Prostate gland (tissue), 2 donors: ENCODE measurements around the gene EXOC3L1. TPM values are rescaled to one million over a fixed set of nuclear protein-coding genes. Genes with fewer than 3 reads are reported as not detected.

ENCODE experiments used
- DNase-seq: peaks from one replicate; pipeline ENCODE4 v3.0.0-alpha.2; 2019; ENCODE audit warnings: low spot score
- H3K27ac ChIP-seq, 2 donors: fragments of 200-600 bp; sonication (generic); 2 replicates each; pipeline ENCODE4 v1.5.1; 2017 to 2019
- H3K27me3 ChIP-seq: fragments of 200-600 bp; sonication (generic); replicated peaks from 2 replicates; pipeline ENCODE4 v1.5.1; 2019; ENCODE audit not compliant: insufficient read depth
- H3K36me3 ChIP-seq, 2 donors: fragments of 200-600 bp; sonication (generic); 1 replicate in 1 of 2; 2 replicates in 1 of 2; pipeline versions ENCODE4 v1.5.1 to v1.8.1; 2017 to 2019
- H3K4me1 ChIP-seq: fragments of 200-600 bp; sonication (generic); replicated peaks from 2 replicates; pipeline ENCODE4 v1.5.1; 2019
- H3K4me3 ChIP-seq, 2 donors: fragments of 200-600 bp; sonication (generic); 2 replicates each; pipeline ENCODE4 v1.5.1; 2017 to 2019
- H3K9me3 ChIP-seq: fragments of 200-600 bp; sonication (generic); 2 replicates; pipeline ENCODE4 v1.5.1; 2017
- POLR2A ChIP-seq: fragments of 450-650 bp; IDR thresholded peaks from one replicate; pipeline ENCODE4 v1.6.1; 2016; ENCODE audit warnings: antibody characterized with exemption, mild to moderate bottlenecking
- POLR2AphosphoS5 ChIP-seq: sonication (generic); formaldehyde crosslinking; IDR thresholded peaks from one replicate; pipeline ENCODE4 v1.6.1; 2017; ENCODE audit warnings: antibody characterized with exemption
- WGBS: methylation state at CpG from one replicate; pipeline ENCODE4 v1.1.5; 2018; 5-methylcytosine and 5-hydroxymethylcytosine counted together
- intact Hi-C: fragments of 100-400 bp; cut with DNase I; formaldehyde crosslinking; loops from one replicate; pipeline ENCODE4 v1.14.2; 2022
- total RNA-seq, 2 donors: library from RNA; depleted of rRNA; stranded (reverse); fragments of >200 nt; gene quantifications; one replicate each; pipeline ENCODE4 v1.1.0, GENCODE V29; 2016
- TF ChIP-seq, protein P1 (sequence below), 4 experiments: fragments of 200-600 bp in 2 of 4; fragments of 450-650 bp in 2 of 4; sonication (generic) in 2 of 4; IDR thresholded peaks; 1 replicate in 3 of 4; 2 replicates in 1 of 4; pipeline ENCODE4 v1.5.1; 2016 to 2019; ENCODE audit warnings: antibody characterized with exemption in 4 of 4, mild to moderate bottlenecking in 2 of 4, moderate library complexity in 2 of 4

Gene EXOC3L1
- total RNA-seq, 2 donors from 2014 or later, result 1.1 to 8.2 TPM

DNA sequence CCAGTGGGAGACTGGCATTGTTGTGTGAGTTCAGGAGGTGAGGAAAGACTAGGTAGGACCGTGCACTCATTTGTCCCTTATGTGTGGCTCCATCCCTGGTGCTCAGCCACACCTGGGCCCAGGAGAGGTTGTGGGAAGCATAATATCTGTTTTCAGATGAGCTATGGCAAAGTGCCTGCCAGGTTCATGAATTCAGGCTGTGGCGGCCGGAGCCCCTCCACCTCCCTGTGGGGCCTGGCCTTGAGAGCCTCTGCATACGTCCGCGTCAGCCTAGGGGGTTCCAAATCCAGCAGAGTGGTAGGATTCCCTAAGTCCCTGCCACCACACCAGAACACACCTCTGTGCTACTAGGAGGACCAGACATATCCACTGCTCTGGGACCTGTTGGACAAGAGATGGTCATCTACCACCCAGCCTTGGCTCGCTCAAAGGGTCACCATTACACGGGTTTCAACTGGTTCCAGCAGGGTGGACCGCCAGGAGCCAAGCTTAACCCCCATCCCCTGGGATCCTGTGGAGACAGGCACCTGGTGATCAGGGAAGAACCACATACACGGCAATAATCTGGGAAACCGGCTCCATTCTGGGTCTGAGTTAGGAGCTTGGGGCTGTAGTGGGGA is 41.2 kb downstream of the EXOC3L1 start:
- intact Hi-C loops, result loop anchor here (5.0 kb wide), 1 partner anchor 36 kb away; no protein-coding TSS in a partner anchor
- H3K4me1 ChIP-seq, result no peaks in the 10 kb centered on the region
- H3K36me3 ChIP-seq, result peaks cover 0 to 9% of the 10 kb centered on the region in 2 donors
- no peaks in the 10 kb centered on the region for H3K9me3 ChIP-seq
- no peak overlapping the region for H3K4me3 ChIP-seq
- no peak for DNase-seq
- no peaks in the 10 kb centered on the region for H3K27me3 ChIP-seq
- no peak overlapping the region for H3K27ac ChIP-seq
- WGBS, result 80% methylated on average over 11 of the region's 11 CpGs
- TF ChIP-seq POLR2AphosphoS5 (no peak), POLR2A (no peak)
- TF ChIP-seq, protein P1, sequence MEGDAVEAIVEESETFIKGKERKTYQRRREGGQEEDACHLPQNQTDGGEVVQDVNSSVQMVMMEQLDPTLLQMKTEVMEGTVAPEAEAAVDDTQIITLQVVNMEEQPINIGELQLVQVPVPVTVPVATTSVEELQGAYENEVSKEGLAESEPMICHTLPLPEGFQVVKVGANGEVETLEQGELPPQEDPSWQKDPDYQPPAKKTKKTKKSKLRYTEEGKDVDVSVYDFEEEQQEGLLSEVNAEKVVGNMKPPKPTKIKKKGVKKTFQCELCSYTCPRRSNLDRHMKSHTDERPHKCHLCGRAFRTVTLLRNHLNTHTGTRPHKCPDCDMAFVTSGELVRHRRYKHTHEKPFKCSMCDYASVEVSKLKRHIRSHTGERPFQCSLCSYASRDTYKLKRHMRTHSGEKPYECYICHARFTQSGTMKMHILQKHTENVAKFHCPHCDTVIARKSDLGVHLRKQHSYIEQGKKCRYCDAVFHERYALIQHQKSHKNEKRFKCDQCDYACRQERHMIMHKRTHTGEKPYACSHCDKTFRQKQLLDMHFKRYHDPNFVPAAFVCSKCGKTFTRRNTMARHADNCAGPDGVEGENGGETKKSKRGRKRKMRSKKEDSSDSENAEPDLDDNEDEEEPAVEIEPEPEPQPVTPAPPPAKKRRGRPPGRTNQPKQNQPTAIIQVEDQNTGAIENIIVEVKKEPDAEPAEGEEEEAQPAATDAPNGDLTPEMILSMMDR (IDR thresholded peaks at IDR 0.05), result no peak

DNA sequence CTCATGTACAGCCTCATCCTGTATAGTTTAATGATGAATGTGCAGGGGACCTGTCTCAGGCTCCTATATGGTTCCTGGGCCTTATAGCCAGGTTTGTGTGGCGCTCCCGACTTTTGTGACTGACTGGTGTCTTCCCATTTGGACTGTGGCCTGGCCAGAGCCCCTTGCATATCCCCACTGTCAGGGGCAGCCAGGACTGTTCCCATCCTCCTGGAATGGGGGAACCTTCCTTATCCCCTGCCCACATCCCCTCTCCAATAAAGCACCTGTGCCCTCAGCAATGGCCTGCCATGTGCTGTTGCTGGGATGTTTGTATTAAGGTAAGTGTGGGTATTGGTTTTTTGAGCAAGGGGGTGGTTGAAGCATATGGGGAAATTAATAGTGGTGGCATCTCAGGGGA is 41.7 kb downstream of the EXOC3L1 start:
- H3K4me1 ChIP-seq, result no peaks in the 10 kb centered on the region
- 88% methylated on average over 2 of the region's 2 CpGs for WGBS
- no peak overlapping the region for H3K27ac ChIP-seq
- no peaks in the 10 kb centered on the region for H3K9me3 ChIP-seq
- intact Hi-C loops, result loop anchor here (5.0 kb wide), 1 partner anchor 36 kb away; no protein-coding TSS in a partner anchor
- no peaks in the 10 kb centered on the region for H3K27me3 ChIP-seq
- peaks cover 0 to 9% of the 10 kb centered on the region in 2 donors for H3K36me3 ChIP-seq
- no peak overlapping the region for H3K4me3 ChIP-seq
- TF ChIP-seq, protein P1 (IDR thresholded peaks at IDR 0.05), result no peak
- TF ChIP-seq POLR2AphosphoS5 (no peak), POLR2A (no peak)
- no peak for DNase-seq

DNA sequence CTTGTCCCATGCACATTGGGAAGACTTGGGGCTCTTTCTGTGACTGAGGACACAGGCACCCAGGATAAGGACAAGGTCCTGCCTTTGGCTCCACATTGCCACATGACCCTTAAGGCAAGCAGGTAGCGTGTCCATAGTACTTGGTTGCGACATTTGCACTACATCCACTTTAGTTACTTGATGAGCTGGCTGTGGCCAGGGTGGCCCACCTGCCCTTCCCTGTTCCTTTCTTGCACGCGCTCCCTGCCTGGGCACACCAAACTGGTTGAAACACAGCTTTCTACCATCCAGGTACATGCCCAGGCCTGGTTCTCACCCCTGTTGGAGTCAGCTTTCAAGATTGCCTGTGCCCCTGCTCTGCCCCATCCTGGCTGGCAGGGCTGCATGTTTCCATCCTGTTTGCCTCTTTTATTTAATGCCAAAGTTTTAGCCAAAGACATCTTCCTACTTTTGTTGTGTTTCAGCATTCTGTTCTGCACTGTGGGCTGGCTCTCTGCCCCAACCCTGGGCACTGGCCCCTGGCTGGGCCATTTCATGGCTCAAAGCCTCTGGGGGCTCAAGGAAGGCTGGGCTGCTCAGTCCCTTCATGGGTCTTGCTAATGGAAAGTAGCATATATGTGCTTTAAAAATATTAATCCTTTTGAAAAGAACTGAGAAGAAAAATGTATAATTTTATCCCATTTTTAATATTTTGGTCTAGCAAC is 42.3 kb downstream of the EXOC3L1 start:
- 43% methylated on average over 4 of the region's 4 CpGs for WGBS
- no peaks in the 10 kb centered on the region for H3K27me3 ChIP-seq
- intact Hi-C loops, result loop anchor here (5.0 kb wide), 1 partner anchor 35 kb away; no protein-coding TSS in a partner anchor
- TF ChIP-seq POLR2AphosphoS5, result peak; percentile 65
- no peak for TF ChIP-seq POLR2A
- TF ChIP-seq, protein P1 (IDR thresholded peaks at IDR 0.05), result no peak
- H3K4me3 ChIP-seq, result no peak overlapping the region
- no peaks in the 10 kb centered on the region for H3K4me1 ChIP-seq
- DNase-seq, result no peak
- peak overlapping the region in 1 of 2 donors; percentile 21 for H3K27ac ChIP-seq
- peaks cover 0 to 9% of the 10 kb centered on the region in 2 donors for H3K36me3 ChIP-seq
- H3K9me3 ChIP-seq, result no peaks in the 10 kb centered on the region

DNA sequence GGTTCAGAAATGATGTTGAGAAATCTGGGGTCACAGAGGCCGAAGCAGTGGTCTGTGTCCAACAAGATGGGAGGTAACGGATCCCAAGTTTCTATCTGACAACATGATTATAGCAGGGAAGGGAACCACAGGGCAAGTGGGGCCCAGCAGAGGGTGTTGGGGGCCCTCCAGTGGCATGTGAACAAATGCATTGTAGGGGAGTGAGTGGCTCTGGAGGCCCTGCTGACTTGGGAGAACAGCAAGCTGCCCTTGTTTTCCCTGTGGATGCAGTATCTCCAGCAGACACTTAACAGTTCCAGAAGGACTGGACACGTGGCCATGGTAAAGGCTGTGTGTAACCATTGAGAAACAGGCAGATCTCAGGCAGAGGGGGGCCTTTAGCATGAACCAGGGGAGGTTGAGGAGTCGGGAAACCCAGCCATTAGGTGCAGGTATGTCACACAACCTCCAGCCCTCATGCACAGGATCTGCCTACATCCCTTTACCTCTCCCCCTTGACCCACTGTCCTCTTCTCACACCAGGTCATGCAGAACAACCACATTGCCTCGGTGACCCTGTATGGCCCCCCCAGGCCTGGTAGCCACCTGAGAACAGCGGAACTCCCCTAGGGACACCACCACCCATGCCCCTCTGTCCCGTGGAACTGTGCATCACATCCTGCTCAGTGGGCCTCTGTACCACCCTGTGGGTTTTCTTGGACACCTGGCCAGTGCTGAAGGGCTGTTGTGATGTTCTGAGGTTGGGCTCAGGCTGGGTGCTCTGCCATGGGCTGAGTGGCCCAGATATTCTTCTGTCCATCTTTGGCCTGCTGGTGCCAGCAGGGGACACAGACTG is 43.2 kb downstream of the EXOC3L1 start:
- no peaks in the 10 kb centered on the region for H3K9me3 ChIP-seq
- peaks cover 4 to 10% of the 10 kb centered on the region in 2 donors for H3K36me3 ChIP-seq
- H3K27me3 ChIP-seq, result no peaks in the 10 kb centered on the region
- no peak for DNase-seq
- H3K4me1 ChIP-seq, result no peaks in the 10 kb centered on the region
- WGBS, result 81% methylated on average over 7 of the region's 7 CpGs
- peak overlapping the region in 1 of 2 donors; percentile 21 for H3K27ac ChIP-seq
- intact Hi-C loops, result loop anchor here (5.0 kb wide), 1 partner anchor 34 kb away; no protein-coding TSS in a partner anchor
- no peak overlapping the region for H3K4me3 ChIP-seq
- TF ChIP-seq, protein P1 (IDR thresholded peaks at IDR 0.05), result no peak
- TF ChIP-seq POLR2A (no peak), POLR2AphosphoS5 (no peak)
